Skeletal muscle satellite cell (primary cell): Measurements from ENCODE around the gene DIS3L2.
"Not testable (repeated sequence)": the region's sequence is repeated elsewhere in the genome, so short reads cannot be mapped to it uniquely, and the experiment has no call there.

Experiments
- H3K27me3 ChIP-seq: 2 replicates; pipeline ENCODE4 v1.7.0; 2013; ENCODE audit warnings: low read length; ENCODE audit not compliant: control insufficient read depth, insufficient read depth
- H3K36me3 ChIP-seq: 2 replicates; pipeline ENCODE4 v1.7.0; 2013; ENCODE audit warnings: mild to moderate bottlenecking, control low read depth, low read length; ENCODE audit not compliant: insufficient read depth
- H3K4me1 ChIP-seq: 2 replicates; pipeline ENCODE4 v1.7.0; 2013; ENCODE audit warnings: low read length; ENCODE audit not compliant: control insufficient read depth, insufficient read depth
- H3K4me2 ChIP-seq: 2 replicates; pipeline ENCODE4 v1.7.0; 2013; ENCODE audit warnings: mild to moderate bottlenecking, low read length
- H3K4me3 ChIP-seq: 2 replicates; pipeline ENCODE4 v1.7.0; 2013; ENCODE audit warnings: low read length
- H3K9ac ChIP-seq: 2 replicates; pipeline ENCODE4 v1.7.0; 2013; ENCODE audit warnings: mild to moderate bottlenecking, low read depth, low read length, moderate library complexity
- H3K9me3 ChIP-seq: replicated peaks from 2 replicates; pipeline ENCODE4 v1.7.0; 2013; ENCODE audit warnings: mild to moderate bottlenecking, control low read depth, low read length

Gene DIS3L2

DNA sequence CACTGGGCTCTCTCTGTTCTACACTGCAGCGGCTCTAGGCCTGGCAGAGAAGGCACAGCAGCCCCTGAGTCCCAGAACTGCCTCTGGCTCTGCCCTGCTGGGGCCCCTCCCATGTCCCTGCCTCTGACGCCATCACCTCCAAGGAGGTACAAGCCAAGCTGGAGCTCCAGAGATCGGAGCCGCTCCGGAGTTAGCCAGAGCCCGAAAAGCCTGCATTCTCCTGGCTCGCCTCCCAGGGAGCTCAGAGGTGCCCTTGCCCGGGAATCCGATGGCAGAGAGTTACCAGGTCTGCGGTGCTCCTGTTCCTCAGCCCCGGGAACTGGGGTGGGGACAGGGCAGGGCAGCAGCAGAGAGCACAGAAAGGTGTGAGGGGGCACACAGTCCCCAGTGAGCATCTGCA, 370.1 kb downstream of the DIS3L2 start:
- not testable (repeated sequence) for H3K9ac ChIP-seq, H3K36me3 ChIP-seq, H3K4me3 ChIP-seq, H3K4me1 ChIP-seq, H3K27me3 ChIP-seq, H3K9me3 ChIP-seq, H3K4me2 ChIP-seq

DNA sequence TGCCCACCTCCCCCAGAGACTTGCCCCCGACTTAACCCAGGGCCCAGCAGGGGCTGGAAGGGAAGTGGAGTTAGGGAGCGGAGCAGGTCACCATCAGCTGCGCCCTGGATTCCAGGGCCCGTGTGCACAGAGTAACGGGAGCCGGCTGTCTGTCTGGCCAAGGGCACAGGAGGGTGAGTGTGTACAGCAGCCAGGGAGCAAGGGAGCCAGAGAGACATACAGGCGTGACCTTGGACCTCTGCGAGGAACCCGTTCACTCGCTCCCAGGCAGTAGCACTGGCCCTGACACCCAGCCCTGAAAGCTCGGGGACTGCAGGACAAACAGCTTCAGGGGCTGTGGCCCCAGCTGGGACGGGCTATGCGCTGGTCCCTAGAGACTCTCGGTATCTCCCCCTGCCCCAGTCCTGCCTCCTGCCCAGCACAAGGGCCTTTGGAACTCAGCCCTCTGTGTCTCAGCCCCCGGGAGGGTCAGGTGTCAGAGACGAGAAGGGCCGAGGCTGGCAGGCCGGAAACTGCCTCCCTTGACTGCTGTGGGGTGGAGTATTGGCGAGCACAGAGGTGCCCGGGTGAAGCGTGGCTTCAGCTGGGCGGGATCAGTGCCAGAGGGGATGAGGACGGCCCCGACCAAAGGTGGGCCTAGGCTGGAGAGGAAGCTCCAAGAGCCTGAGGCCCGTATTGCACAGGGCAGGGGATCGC, 370.9 kb downstream of the DIS3L2 start:
- not testable (repeated sequence) for H3K4me3 ChIP-seq, H3K4me1 ChIP-seq, H3K9me3 ChIP-seq, H3K36me3 ChIP-seq, H3K4me2 ChIP-seq, H3K9ac ChIP-seq, H3K27me3 ChIP-seq

DNA sequence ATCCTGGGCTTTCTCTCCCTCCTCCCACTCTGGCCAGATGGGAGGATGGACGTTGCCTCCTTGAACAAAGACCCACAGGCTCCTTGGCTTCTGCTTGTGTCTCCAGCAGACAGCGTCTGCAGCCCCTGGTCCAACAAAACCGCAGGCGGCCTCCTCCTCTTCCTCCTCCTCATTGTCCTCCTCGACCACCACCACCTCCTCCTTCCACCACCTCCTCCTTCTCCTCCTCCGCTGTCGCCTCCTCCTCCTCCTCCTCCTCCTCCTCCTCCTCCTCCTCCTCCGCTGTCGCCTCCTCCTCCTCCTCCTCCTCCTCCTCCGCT, 371.4 kb downstream of the DIS3L2 start:
- Histone ChIP-seq H3K4me3 (no peak overlapping the region), H3K4me1 (no peaks in the 10 kb centered on the region), H3K36me3 (no peaks in the 10 kb centered on the region), H3K4me2 (no peak overlapping the region), H3K9ac (no peak overlapping the region), H3K9me3 (no peaks in the 10 kb centered on the region), H3K27me3 (no peaks in the 10 kb centered on the region)

DNA sequence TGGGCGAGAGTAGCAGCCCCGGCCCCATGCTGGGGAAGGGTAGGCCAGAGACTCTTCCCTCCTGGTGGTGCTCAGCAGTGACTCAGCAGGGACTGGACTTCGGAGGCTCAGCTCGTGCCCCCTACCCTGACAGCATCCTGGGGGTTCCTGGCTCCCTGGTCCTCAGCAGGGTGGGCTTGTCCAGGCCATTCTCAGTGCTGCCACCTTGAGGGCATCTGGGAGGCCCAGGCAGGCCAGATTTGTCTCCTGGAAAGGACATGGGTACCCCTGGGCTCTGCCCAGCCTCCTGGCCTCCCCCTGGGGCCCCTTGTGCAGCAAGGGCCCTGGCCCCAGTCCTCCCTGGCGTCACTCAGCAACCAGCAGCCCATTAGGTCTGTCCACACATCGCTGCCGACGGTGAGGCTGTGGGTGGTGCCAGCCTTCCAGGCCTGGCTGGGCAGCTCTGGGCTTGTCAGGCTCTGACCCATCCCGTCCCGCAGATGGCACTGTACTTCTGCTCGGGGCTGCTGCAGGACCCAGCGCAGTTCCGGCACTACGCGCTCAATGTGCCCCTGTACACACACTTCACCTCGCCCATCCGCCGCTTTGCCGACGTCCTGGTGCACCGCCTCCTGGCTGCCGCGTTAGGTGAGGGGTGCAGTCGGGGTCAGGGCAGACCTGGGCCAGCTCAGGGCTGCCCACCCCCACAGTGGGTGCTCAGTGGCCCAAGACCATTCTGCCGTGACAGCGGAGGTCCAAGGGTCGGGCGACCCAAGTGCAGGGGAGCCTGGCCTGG, 372.0 kb downstream of the DIS3L2 start:
- Histone ChIP-seq H3K9ac (no peak overlapping the region), H3K4me3 (no peak overlapping the region)

DNA sequence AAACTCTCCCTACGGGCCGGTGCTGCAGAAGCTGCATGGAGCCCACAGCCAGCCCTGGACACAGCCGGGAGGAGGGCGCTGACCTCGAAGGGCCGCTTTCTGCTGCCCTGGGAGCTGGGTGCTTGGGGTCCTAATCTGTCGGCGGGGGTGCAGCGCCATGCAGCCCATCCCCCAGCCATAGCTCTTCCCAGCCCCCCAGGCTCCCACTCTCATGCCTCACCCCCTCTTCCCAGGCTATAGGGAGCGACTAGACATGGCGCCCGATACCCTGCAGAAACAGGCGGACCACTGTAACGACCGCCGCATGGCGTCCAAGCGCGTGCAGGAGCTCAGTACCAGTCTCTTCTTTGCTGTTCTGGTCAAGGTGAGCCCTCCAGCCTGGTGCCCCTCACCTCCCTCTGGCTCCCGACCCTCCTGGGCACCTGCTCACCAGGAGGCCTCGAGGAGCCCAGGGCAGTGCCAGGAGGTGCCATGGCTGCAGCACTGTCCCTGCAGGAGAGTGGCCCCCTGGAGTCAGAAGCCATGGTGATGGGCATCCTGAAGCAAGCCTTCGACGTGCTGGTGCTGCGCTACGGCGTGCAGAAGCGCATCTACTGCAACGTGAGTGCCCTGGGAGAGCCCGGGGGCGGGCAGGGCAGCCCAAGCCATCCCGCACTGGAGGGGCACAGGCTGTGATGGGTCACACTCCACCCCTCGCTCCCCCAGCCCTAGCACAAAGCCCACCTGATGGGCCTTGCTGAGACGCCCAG, 372.8 kb downstream of the DIS3L2 start:
- H3K27me3 ChIP-seq, H3K4me3 ChIP-seq, H3K9me3 ChIP-seq, H3K4me2 ChIP-seq, H3K4me1 ChIP-seq, H3K36me3 ChIP-seq, H3K9ac ChIP-seq: not testable (repeated sequence)

More for the DNA sequence above, 372.0 kb downstream of the DIS3L2 start:
- H3K36me3 ChIP-seq: no peaks in the 10 kb centered on the region
- H3K9me3 ChIP-seq: no peaks in the 10 kb centered on the region
- no peaks in the 10 kb centered on the region for H3K4me1 ChIP-seq
- no peak overlapping the region for H3K4me2 ChIP-seq
- no peaks in the 10 kb centered on the region for H3K27me3 ChIP-seq

DNA sequence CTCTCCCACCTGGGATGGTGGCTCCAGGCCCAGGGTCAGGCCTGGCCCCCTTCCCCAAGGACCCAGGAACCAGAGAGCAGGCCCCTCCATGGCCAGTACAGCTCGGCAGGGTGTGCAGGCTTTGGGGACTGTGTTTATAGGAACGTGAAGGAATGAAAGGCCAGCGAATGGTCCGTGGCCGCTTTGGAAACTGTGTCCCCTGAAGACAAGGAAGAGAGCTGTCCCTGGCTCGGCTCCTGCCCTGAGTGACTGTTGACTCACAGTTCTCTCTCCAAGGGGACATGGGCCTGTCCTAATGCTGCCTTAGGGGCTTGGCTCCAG, 373.3 kb downstream of the DIS3L2 start:
- not testable (repeated sequence) for H3K4me2 ChIP-seq, H3K36me3 ChIP-seq, H3K27me3 ChIP-seq, H3K9ac ChIP-seq, H3K4me1 ChIP-seq, H3K9me3 ChIP-seq, H3K4me3 ChIP-seq

DNA sequence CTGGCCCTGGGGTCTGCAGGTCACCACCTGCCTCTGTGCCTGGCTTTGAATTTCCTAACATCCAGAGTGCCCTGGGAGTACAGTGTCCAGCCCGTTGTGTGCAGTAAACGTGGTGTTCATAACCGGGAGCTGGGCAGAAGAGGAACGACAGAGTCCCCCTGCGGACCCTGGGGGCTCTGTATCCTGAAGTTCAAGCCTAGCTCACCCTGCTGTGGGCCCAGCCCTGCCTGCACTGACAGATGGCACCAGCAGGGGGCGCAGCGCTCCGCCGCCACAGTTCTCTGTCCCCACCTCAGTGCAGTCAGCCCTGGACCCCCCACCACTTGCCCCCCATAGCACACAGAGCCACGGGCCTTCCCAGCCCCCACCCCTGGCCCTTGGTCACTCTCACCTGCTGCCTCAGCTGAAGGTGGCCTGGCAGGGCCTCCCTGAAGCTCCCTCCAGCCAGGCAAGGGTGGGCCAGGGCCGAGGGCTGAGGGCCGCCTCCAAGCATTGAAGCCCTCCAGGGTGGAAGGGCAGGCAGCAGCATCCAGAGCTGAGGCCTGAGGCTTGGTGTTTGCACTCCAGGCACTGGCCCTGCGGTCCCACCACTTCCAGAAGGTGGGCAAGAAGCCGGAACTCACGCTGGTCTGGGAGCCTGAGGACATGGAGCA, 373.8 kb downstream of the DIS3L2 start:
- H3K9me3 ChIP-seq, H3K4me3 ChIP-seq, H3K4me2 ChIP-seq, H3K4me1 ChIP-seq, H3K27me3 ChIP-seq, H3K9ac ChIP-seq, H3K36me3 ChIP-seq: not testable (repeated sequence)

DNA sequence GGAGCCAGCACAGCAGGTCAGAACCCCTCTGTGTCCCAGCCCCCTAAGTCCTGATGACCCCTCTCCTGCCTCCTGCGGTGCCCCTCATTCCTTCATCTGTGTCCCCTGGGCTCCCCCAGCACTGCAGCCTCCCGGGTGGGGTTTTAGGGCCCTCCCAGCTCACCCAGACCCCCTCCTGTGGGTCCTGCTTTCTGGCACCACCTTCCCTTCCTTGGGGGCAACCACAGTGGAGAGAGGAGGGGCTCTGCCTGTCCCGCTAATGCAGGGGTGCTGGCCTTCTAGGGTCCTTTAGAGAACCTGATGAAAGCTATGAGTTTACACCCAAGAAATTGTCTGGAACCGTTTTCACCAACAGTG, 374.3 kb downstream of the DIS3L2 start:
- H3K9me3 ChIP-seq: no peaks in the 10 kb centered on the region
- H3K9ac ChIP-seq: no peak overlapping the region
- no peaks in the 10 kb centered on the region for H3K27me3 ChIP-seq
- no peak overlapping the region for H3K4me2 ChIP-seq
- H3K4me1 ChIP-seq: no peaks in the 10 kb centered on the region
- H3K4me3 ChIP-seq: no peak overlapping the region
- H3K36me3 ChIP-seq: no peaks in the 10 kb centered on the region

DNA sequence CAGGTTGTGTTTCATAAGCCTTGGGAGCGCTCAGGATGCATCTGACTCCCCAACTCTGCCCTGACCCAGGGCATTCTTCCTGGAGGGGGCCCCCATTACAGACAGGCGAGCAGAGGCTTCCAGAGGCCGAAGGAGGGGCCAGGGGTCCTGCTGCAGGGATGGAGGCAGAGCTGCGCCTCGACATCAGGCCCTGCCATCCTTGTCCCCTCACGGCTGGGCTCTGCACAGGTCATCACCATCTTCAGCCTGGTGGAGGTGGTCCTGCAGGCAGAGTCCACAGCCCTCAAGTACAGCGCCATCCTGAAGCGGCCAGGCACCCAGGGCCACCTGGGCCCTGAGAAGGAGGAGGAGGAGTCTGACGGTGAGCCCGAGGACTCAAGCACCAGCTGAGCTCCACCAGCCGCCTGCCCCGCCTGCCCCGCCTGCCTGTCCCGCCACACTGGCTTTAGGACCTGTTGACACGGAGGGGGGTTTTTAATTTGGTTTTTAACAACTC, 374.8 kb downstream of the DIS3L2 start:
- Histone ChIP-seq H3K4me1 (no peaks in the 10 kb centered on the region), H3K4me3 (no peak overlapping the region), H3K9me3 (no peaks in the 10 kb centered on the region), H3K4me2 (no peak overlapping the region), H3K9ac (no peak overlapping the region), H3K27me3 (no peaks in the 10 kb centered on the region), H3K36me3 (no peaks in the 10 kb centered on the region)

DNA sequence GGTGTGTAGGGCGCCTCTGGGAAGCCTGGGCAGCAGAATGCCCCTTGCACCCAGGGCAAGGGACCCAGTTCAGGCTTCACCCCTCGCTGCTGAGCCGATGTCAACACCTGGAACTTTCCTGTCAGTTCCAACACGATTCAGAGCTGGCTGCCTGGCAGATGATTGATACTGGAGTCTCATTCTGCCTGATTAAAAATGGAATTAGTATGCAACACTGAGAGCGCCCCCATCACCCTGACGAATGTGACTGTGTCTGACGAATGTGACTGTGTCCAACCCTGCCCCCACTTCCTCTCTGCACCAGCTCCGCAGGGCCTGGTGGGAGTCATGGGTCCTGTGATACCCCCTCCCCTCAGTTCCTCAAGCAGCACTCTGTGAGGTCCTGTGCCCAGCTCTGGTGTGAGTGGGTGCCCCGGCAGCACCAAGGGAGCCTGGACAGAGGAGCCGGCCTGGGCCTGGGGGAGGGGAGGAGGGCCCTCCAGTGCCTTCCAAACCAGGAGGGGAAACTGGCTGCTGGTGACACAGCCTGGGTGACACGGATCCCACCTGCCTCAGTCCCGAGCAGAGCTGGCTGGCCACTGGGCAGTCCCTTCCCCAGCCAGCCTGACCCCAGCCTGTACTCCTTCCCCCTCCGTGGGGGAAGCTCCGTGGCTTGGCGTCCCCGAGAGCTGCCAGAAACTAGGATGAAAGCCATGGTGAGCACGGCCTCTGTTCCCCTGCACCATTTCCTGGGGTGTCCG, 375.6 kb downstream of the DIS3L2 start:
- Histone ChIP-seq H3K36me3 (no peaks in the 10 kb centered on the region), H3K4me2 (no peak overlapping the region), H3K27me3 (no peaks in the 10 kb centered on the region), H3K9ac (no peak overlapping the region), H3K4me3 (no peak overlapping the region), H3K4me1 (no peaks in the 10 kb centered on the region), H3K9me3 (no peaks in the 10 kb centered on the region)

DNA sequence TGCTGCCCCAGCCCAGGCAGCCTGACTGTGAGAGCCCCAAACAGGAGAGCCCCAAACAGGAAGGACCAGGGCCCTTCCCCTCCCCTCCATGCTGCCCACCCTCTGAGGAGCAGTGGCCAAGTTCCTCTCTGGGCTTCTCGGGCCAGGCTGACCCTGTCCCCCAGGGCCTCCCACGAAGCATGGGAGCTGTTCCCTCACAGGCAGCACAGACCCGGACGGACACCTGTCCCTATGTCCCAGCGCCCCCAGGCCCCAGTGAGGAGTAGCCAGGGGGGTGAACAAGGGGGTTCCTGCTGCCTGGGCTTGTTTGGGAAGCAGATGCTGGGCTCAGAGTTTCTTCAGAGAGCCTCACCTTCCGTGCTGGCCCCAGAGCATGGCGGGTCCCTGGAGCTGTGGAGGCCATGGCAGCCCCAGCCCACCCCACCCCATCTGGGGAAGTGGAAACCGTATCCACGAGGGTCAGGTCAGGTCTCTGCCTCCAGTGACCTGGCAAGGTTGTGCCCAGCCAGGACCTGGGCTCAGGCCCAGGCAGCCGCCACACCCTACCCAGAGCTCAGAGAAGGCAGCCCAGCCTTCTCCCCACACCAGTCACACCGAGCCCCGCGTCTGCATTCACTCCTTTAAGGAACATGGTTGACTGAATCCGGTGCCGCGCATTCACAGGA, 376.7 kb downstream of the DIS3L2 start:
- not testable (repeated sequence) for H3K9ac ChIP-seq, H3K9me3 ChIP-seq, H3K4me3 ChIP-seq, H3K36me3 ChIP-seq, H3K27me3 ChIP-seq, H3K4me2 ChIP-seq, H3K4me1 ChIP-seq
